Erythroblast (primary cell): ENCODE data around the gene GLIS1.

Experiments used
- GATA1 ChIP-seq: IDR thresholded peaks from 2 replicates; pipeline ENCODE4 v1.6.1; 2011; ENCODE audit warnings: low read depth, mild to moderate bottlenecking, control low read depth, low read length, moderate library complexity
- POLR2A ChIP-seq: IDR thresholded peaks from 2 replicates; pipeline ENCODE4 v1.6.1; 2011; ENCODE audit warnings: mild to moderate bottlenecking, low read length

DNA sequence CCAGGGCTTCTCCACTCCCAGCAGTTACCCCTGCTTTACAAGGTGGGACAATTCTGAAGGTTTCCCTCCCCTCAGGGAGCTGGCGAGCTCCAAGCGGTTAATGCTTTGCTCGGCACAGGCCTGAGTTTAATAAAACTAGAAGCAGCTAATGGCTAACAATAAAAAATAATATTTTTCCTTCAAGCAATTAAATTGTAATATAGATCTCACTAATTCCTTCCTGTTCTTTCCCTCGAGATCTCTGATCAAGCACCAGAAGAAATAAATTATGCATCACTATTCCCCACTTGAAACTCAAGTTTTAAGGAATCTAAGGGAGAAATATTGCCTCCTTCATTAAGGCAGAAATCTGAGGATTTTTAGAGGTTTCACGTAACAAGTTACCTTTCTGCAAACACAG, 42.9 kb downstream of the GLIS1 start:
- no peak for TF ChIP-seq POLR2A
- TF ChIP-seq GATA1: no peak
